ENCODE data around the gene AGPAT4.

- TF ChIP-seq ZNF274 (CRISPR knock-in tag; IDR thresholded peaks at IDR 0.05), result no peak
- no peak for TF ChIP-seq ZNF589 (CRISPR knock-in tag; conservative IDR thresholded peaks at IDR 0.05)
- no peak for TF ChIP-seq ESRRA (CRISPR knock-in tag; IDR thresholded peaks at IDR 0.05; ENCODE audit: low read depth)
Observed at GRCh38 chr6:161207200-161207599, 66.7 kb downstream of the AGPAT4 start.

All from HepG2 (cell line).